ENCODE data around the gene XPR1.

- TF ChIP-seq CTCF (IDR thresholded peaks at IDR 0.05), result no peak
- TF ChIP-seq REST (IDR thresholded peaks at IDR 0.05; ENCODE audit: insufficient read depth in 1 of 2, low read depth in 2 of 2, low read length in 1 of 2), result no peak
- no peak for TF ChIP-seq POLR2AphosphoS5 (IDR thresholded peaks at IDR 0.05; ENCODE audit: low read depth, low read length)
- no peak for TF ChIP-seq SIN3A (IDR thresholded peaks at IDR 0.05; ENCODE audit: borderline replicate concordance, insufficient read depth, low read depth, low read length)
These were observed 47.0 kb upstream of the XPR1 start for GRCh38 chr1:180584869-180585268.
